GM18508 (cell line): ENCODE results near the gene OR2K2.
"Not testable (repeated sequence)": the region's sequence is repeated elsewhere in the genome, so short reads cannot be mapped to it uniquely, and the experiment has no call there.

Source experiments
- ATAC-seq: cut with Tn5 transposase; IDR thresholded peaks from one replicate; pipeline ENCODE4 v1.9.1; 2021; ENCODE audit warnings: moderate number of reproducible peaks; ENCODE audit not compliant: insufficient read depth, unreplicated experiment

Gene OR2K2

DNA sequence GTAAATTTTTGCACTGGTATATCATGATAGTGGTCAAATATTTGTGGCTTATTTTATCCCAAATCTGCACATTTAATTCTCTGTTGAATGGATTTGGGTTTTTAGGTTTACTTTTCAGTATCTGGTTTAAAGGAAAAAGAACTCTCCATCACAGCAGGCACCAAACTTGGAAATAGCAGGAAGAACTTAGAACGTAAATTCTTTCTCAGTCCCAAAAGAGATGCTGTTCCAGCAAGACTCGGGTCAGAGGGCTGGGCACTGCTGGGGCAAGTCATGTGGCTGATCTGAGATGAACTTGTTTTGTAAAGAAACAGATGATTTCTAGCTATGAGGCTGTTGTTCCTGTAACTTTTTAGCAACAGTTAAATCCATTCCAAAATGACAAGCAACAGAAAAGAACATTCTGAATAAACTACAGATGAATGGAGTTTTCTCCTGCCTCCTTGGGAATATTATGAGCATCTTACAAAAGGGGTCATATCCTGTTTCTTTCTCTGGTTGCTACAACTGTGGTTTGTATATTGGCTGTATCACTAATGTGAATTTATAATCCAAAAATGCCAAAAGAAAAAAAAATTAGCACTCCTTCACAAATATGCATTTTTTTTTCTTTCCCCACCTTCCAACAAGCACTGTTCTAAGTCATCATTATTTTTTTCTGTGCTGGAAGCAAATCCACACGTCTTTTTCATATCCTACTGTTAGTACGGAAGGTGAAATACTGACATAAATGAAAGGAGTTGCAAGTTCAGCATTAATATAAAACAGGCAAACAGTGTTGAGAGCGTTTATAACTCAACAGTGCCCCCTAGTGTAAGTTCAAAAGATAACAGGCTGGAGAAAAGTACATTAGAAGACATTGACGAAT, 31.1 kb downstream of the OR2K2 start:
- no peak for ATAC-seq

DNA sequence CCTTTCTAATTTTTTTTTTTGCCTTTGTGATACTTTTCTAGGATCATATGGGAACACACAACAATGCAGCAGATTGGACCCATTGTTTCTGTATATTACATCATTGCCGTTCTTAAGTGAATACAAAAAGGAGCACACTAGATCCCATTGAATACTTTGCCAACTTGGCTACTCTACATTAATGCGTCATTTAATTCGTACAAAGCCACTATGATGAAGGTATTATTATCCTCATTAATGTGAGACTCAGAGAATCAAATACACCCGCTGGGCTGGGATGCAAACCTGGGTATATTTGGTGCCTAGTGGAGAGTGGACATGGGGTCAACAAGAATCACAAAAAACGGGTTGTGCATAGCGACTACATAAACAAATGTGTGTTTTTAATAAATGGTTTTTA, 31.9 kb downstream of the OR2K2 start:
- no peak for ATAC-seq

GRCh38 chr9:111297066-111297824, 32.8 kb downstream of the OR2K2 start:
- no peak for ATAC-seq

DNA sequence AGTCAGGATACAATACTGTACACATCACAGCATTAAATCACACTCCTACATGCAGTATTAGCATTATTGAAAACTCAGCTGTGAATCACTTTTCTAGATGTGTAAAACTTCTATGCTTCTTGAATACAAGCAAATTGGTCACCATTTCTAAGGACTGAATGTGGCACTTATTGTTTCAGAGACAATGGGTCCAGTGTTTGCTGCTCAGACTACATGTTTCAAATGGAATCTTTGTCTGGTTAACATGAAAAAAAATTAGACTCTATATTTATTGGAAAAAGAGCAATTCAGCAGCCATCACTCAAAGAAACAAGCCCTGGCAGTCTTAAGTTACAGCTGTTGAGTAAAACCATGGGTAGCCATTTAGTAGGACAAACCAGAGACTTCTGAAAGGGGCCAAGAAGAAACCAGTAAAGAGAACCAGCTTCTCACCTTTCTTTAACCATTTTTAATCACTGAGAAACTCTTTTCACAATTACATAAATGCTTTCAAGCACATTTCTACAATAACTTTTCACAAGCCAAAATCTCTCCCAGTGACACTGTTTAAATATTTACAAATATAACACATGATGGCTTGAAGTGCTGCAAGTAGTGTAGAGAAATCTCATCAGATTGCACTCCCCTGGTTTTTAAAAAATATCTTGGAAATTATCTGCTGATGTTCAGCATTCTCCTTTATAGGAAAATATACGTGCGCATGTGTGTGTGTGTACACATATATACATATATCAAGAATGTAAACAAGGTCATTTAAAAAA, 35.2 kb downstream of the OR2K2 start:
- ATAC-seq, result no peak

DNA sequence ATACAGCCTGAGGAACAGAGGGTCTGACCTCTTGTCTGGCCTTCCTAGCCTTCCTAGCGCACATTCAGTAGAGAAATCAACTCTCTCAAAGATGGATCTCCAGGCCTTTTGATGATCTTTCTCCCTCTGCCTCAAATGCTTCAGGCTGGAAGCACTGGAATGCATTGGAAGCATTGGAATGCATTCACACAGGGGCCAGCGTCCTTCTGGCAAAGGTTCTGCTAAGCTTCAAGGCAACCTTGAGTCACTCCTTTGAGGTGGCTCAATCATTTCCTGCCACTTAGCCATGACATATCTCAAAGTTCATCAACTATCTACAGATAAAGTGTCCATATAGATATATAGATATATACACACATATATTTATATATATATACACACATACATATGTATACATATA, 42.9 kb downstream of the OR2K2 start:
- ATAC-seq, result no peak

GRCh38 chr9:111284703-111285102, 45.3 kb downstream of the OR2K2 start:
- no peak for ATAC-seq

- ATAC-seq, result no peak
These were observed 47.2 kb downstream of the OR2K2 start for GRCh38 chr9:111282845-111283244.

DNA sequence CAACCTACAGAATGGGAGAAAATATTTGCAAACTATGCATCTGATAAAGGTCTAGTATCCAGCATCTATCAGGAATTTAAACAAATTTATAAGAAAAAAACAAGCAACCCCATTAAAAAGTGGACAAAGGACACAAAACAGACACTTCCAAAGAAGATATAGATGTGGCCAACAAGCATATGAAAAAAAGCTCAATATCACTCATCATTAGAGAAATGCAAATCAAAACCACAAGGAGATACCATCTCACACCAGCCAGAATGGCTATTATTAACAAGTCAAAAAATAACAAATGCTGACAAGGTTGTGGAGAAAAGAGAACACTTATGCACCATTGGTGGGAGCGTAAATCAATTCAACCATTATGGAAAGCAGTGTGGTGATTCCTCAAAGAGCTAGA, 49.2 kb downstream of the OR2K2 start:
- not testable (repeated sequence) for ATAC-seq
